Measurements from ENCODE around the gene TMTC1. TPM values are rescaled to one million over a fixed set of nuclear protein-coding genes. Genes with fewer than 3 reads are reported as not detected.

Gene TMTC1
- total and polyA plus RNA-seq, 2 of the 8 experiments (the other 6 are each of a cell fraction or from before 2014, with no cell fraction given), result 15.4 to 20.8 TPM

- Histone ChIP-seq H3K27ac (ENCODE audit: low read depth, low read length) (peak overlapping the region; percentile 13; the same call in 1 of the 2 replicates), H4K8ac (ENCODE audit: extremely low read depth, insufficient read depth, low read length) (no peak overlapping the region), H3K36me3 (ENCODE audit: control insufficient read depth in 2 of 4, insufficient read depth in 4 of 4, low read length in 3 of 4) (no peaks in the 10 kb centered on the region), H3K4ac (replicated peaks; ENCODE audit: insufficient read length, low read depth, low read length) (no peak overlapping the region), H3K79me2 (ENCODE audit: control insufficient read depth in 1 of 2, insufficient read depth in 2 of 2, low read length in 2 of 2) (no peaks in the 10 kb centered on the region), H2BK12ac (ENCODE audit: low read depth, low read length) (peak overlapping the region; percentile 95), H3K27me3 (replicated peaks in 1 of 4; ENCODE audit: control insufficient read depth in 3 of 4, extremely low read depth in 1 of 4, insufficient read depth in 3 of 4, low read length in 3 of 4) (no peaks in the 10 kb centered on the region; a peak in 1 of 7 replicates), H2AFZ (ENCODE audit: low read length) (peak overlapping the region; percentile 83; the same call in 1 of the 2 replicates), H2BK15ac (ENCODE audit: low read length) (no peak overlapping the region), H4K20me1 (replicated peaks in 1 of 2; ENCODE audit: control insufficient read depth in 1 of 2, insufficient read depth in 2 of 2, low read length in 2 of 2) (no peaks in the 10 kb centered on the region), H3K9ac (replicated peaks in 1 of 4; ENCODE audit: extremely low read depth in 1 of 4, low read depth in 3 of 4, low read length in 3 of 4) (0 out of 7 replicates have a peak overlapping the region, but pooled peaks of 1 of the 4 experiments have one; percentile 8), H4K91ac (replicated peaks; ENCODE audit: insufficient read length, low read length) (peak overlapping the region; percentile 77), H2BK120ac (replicated peaks; ENCODE audit: low read depth, low read length) (peak overlapping the region; percentile 10), H3K4me3 (ENCODE audit: extremely low read depth in 1 of 4, insufficient read depth in 2 of 4, low read depth in 3 of 4, low read length in 4 of 4) (peak overlapping the region in 1 of 4 experiments; percentile 33; a peak in 3 of 8 replicates), H2AK5ac (ENCODE audit: low read depth, low read length) (peak overlapping the region; percentile 18; the same call in 1 of the 2 replicates), H2BK20ac (ENCODE audit: low read length) (peak overlapping the region; percentile 90; the same call in 1 of the 2 replicates), H4K5ac (ENCODE audit: insufficient read length, low read depth, low read length) (no peak overlapping the region), H3K4me1 (replicated peaks in 1 of 4; ENCODE audit: control insufficient read depth in 3 of 4, insufficient read depth in 4 of 4, low read length in 3 of 4) (peaks cover 0 to 6% (median 4%) of the 10 kb centered on the region in 4 experiments; a peak in 5 of 7 replicates), H3K23ac (ENCODE audit: insufficient read length) (no peak overlapping the region), H2BK5ac (ENCODE audit: low read depth, low read length) (peak overlapping the region; percentile 94; the same call in 1 of the 2 replicates), H3K14ac (ENCODE audit: insufficient read length) (no peak overlapping the region), H3K23me2 (ENCODE audit: low read depth, low read length) (no peaks in the 10 kb centered on the region), H3K4me2 (ENCODE audit: insufficient read depth in 1 of 2, low read depth in 2 of 2, low read length in 2 of 2) (peak overlapping the region; percentile 63 to 64), H3K56ac (replicated peaks; ENCODE audit: insufficient read length, low read depth, low read length) (no peak overlapping the region), H3K18ac (ENCODE audit: extremely low read depth, low read length) (peak overlapping the region; percentile 80), H3K9me3 (ENCODE audit: insufficient read depth in 2 of 2, low read depth in 1 of 2, low read length in 1 of 2) (no peaks in the 10 kb centered on the region), H3K79me1 (ENCODE audit: low read depth, low read length) (no peaks in the 10 kb centered on the region)
- DNase-seq (ENCODE audit: low read depth in 1 of 2, low spot score in 2 of 2), result peak in 1 of 2 experiments; percentile 52
- peak; percentile 96 for FAIRE-seq
- POLR2A ChIA-PET (ENCODE audit: partially characterized antibody), result interaction anchor here (1.1 kb wide), 1 partner anchor 10 kb away, joined by 3 read pairs; no protein-coding TSS in a partner anchor
- WGBS, 2 experiments (ENCODE audit: extremely low coverage in 1 of 2, insufficient coverage in 1 of 2, insufficient read length in 1 of 2, insufficient replicate concordance in 2 of 2, low coverage in 1 of 2, low lambda C conversion rate in 2 of 2, missing lambda C conversion rate in 1 of 2), result 11% methylated on average over 11 of the region's 11 CpGs; no CpG with 5 or more reads in 1 of the 2 experiments
- CTCF ChIA-PET (ENCODE audit: partially characterized antibody), result interaction anchor here (0.9 to 2.4 kb wide), 6 partner anchors 7 to 45 kb away, joined by 3 to 12 read pairs (median 4); no protein-coding TSS in a partner anchor
- TF ChIP-seq BACH1 (IDR thresholded peaks at IDR 0.05; ENCODE audit: low read length) (0 out of 2 replicates have a peak, but pooled peaks have one; percentile 37), CTBP2 (IDR thresholded peaks at IDR 0.05; ENCODE audit: borderline replicate concordance, insufficient read depth, insufficient read length, low read length) (no peak), CEBPB (IDR thresholded peaks at IDR 0.05; ENCODE audit: low read depth, low read length) (peak; percentile 80), MAX (IDR thresholded peaks at IDR 0.05) (peak; percentile 75), YY1 (IDR thresholded peaks at IDR 0.05; ENCODE audit: low read depth, low read length) (peak; percentile 59; the same call in 1 of the 2 replicates), CBX5 (IDR thresholded peaks at IDR 0.05; ENCODE audit: low read depth, low read length) (no peak)
- TF ChIP-seq, protein P1, sequence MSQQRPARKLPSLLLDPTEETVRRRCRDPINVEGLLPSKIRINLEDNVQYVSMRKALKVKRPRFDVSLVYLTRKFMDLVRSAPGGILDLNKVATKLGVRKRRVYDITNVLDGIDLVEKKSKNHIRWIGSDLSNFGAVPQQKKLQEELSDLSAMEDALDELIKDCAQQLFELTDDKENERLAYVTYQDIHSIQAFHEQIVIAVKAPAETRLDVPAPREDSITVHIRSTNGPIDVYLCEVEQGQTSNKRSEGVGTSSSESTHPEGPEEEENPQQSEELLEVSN (IDR thresholded peaks at IDR 0.05), result peak; percentile 90
Measured at GRCh38 chr12:29591140-29592020, 192.4 kb downstream of the TMTC1 start.
